SH-SY5Y (cell line): Measurements from ENCODE around the gene HSPA12B.

ENCODE experiments used
- GATA2 ChIP-seq: IDR thresholded peaks from 2 replicates; pipeline ENCODE4 v1.6.1; 2011; ENCODE audit warnings: mild to moderate bottlenecking, low read depth, low read length
- GATA3 ChIP-seq: IDR thresholded peaks from 2 replicates; pipeline ENCODE4 v1.6.1; 2011; ENCODE audit warnings: low read depth, mild to moderate bottlenecking, low read length, moderate library complexity

The HSPA12B gene

DNA sequence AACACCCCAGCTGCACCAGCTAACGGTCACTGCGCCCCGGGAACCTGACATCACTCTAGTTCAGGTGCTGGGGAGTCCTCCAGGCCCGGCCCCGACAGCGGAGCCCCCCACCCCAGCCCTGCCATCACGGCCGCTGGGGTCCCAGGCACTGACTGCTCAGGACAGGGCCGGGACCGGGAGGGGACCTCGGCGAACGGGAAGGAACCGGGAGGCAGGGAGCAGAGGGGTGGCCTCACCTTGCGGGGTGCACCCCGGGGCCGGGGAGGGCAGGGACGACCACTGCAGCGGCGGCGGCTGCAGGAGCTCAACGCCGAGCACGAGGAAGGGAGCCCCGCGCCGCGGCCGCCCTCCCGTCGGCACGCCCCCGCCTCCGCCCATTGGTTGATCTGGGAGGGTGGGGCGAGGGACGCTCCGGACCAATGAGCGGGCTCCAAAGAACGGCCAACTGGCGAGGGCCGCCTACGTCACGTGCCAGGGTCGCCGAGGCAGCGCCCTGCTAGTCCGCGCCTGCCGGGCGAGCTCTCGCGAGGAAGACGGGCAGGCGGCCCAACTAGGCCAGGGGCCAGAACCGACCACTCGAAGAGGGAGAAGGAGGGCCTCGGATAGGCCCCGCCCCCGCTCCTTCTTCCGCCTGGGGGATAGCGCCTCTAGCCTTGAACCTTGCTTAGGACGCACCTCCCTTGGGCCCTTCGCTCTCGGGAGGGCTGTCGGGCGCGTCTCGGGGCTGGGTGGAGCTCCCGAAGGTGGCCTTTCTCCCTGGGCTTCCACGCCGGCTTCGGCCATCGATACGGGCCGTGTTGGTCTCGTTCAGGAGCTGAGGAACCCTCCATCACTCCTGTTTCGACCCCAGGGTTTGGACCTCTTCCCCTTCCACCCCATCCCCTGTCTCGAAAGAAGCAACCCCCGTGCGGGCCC is 35.2 kb downstream of the HSPA12B start, which contains the start of gene ADISSP:
Gene ADISSP (minus strand): TSS at position 327 of the 915 bp plus-strand sequence. CDS start 7,653 bp downstream, outside the sequence.
- TF ChIP-seq GATA3 (no peak), GATA2 (no peak)

DNA sequence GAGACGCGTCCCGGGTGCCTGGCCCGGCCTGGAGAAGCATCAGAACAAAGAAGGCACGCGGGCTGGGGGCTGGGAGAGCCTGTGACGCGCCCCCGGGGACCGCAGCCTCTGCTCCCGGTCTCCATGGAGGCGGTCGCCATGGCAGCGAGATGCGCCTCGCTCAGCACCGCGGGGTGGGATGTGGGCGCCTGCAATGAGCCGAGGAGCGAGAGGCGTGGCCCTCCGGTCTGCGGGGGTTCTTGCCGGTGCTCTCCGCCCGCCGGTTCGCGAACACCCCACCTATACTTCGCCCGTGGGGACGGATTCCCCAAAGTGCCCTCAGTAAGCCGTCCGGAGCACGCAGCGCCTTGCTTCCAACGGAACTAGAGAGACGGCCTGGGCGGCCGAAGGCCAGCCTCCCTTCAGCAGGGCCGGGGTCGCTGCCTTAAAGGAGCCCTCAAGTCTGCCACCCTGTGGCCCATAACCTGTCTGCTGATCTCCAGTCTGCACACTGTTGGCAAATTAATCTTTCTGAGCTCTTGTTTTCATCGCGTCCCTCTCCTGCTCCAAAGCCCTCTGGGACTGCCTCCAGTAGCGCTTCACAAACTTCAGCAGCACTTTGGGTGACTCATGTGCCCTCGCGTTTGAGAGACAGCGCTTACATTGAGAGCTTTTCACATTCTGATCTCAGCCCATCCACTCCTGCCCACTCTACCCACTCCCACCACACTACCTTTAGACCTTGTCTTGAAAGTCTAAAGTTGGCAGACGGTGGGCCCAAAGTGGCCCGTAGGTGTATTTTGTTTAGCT is 36.1 kb downstream of the HSPA12B start:
- TF ChIP-seq GATA3 (no peak), GATA2 (no peak)

DNA sequence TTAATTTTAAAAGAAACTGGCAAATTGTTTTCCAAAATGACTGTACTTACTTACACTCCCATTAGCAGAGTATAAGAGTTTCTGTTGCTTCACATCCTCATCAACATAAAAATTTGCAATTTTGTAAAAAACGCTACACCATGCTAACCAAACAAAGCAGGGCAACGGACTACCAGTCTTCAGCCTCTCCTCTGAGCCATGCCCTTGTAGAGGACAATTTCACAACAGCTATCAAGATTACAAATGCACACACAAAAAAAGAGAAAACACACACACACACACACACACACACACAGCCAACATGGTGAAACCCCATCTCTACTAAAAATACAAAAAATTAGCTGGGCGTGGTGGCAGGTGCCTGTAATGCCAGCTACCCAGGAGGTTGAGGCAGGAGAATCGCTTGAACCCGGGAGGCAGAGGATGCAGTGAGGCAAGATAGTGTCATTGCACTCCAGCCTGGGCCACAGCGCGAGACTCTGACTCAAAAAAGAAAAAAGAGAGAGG is 39.1 kb downstream of the HSPA12B start:
- TF ChIP-seq GATA2 (no peak), GATA3 (no peak)

DNA sequence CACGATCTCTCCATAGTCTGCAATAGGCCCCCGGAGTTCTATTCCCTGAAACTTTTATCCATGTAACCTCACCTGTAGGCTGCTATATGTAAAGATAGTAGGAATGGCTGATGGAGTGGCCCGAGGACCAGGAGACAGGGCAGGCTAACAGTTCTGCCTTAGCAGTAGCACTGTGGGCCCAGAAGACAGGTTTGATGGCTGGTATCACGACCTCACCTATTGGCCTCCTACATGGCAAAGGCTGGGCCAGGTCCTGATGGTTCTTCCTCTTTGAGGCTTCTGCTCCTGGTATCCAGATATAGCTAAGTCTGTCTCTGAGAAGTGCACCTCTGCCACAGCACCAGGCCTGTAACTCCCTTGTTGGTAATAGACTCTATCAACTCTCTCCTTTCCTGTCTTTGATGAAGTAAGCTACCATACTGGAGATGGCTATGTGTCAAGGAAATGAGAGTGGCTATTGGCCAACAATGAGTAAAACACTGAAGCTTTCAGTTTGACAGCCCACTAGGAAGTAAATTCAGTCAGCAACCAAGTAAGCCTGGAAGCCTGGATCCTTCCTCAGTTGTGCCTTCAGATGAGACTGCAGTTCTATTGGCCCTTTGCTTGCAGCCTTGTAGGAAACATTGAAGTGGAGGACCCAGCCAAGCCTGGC is 43.1 kb downstream of the HSPA12B start:
- TF ChIP-seq GATA2 (no peak), GATA3 (no peak)

DNA sequence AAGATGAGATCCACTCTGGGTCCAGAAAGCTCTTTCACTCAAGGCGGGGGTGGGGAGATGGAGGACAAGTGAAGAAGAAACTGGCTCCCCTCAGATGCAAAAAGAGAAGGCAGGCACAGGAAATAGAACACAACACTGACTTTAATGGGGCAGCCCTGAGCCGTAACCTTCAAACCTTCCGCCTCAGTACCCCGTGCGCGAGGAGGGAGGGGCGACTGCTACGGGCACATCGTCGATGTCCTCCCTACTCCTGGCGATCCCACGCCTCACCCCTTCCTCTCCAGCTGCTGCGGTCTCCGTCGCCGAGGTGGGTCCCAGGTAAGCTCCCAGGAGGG is 44.9 kb downstream of the HSPA12B start:
- TF ChIP-seq GATA3 (no peak), GATA2 (no peak)

DNA sequence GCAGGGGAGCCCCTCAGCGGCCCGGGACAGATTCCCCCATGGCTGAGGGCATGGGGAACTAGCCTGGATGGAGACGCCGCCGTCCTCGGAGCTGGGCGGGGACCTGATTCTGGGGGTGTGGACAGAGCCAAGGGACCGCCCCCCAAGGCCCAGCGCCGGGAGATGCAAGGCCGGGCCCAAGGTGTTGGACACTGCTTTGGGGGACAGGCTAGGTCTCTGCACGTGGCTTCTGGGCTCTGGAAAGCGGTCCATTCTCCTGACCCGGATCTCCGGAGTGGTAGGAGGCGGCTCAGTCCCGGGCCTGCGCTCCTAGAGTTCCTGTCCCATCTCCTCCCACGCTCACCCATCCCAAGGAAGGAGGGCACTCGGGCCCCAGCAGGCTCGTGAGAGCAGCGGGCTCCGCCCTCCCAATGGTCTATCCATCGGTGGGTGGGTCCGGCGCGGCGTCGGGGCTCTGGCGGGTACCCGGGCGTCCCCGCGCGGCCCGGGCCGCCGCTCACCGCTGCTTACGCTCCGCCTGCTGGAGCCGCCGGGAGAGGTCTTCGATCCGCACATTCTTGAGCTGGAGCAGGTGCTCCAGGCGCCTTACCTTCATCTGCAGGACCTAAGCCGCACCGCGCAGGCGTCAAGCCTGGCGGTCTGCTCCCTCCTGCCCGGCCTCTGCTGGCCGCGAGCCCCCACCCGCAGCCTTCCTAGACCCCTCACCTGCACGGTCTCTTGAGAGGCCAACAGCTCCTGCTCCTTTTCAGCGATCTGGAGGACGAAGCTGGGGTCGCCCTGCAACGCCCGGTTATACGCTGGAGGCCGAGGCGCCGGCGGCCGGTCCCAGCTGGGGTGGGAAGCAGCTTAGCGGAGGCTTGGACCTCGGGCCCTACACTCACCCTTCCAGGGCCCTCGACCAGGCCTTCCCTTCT is 45.5 kb downstream of the HSPA12B start:
- TF ChIP-seq GATA3 (no peak), GATA2 (no peak)

DNA sequence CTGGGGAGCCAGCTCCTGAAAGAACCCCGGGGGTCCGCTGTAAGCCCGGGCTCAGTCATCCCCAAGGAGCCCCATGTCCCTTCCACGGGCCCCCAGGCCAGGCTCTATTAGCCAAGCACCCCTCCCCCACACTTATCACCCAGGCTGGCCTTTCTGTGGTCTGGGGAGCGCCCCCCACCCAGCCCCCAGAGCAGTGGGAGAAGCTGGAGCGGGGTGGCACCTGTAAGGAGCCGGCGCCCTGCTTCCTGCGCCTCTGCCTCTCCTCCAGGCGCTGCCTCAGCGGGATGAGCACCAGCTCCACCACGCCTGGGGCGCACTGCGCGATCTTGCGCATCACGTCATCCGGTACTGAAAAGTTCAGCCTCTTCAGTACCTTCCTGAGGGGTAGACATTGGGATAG is 46.5 kb downstream of the HSPA12B start:
- TF ChIP-seq GATA3 (no peak), GATA2 (no peak)

DNA sequence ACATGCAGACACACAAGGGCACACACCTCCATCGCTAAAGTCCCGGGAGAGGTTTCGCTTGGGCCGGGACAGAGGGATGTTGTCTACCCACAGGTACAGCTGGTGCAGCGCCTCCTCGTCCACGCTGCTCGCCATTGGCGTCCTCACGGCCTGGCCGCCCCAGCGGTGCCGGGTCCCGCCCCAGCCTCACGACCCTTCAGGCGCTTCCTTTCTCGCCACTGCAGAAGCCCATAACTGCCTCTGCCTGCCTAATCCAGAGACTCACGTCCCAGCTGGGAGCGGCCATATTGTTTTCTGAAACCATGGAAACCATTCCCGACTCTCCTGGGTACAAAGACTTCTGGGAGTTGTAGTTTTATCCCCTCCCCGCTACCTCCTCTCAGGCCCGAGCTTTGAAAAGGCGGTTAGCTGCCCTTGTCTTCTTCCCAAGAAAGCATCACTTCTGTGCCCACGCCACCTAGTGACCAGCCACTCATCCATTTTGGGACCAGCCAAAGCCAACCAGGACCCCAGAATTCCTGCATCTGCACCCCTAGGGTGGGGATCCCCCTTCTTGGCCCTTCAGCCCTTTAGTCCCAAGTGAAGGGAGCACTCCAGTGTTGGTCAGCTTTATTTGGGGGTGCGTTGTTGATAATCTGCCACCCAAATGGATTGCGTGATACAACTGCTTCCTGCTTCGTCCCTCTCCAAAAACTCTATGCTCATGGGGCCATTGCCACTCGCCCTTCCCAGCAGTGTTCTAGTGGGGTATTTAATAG is 48.8 kb downstream of the HSPA12B start, which contains the start of gene SPEF1:
Gene SPEF1 (minus strand): TSS at position 296 of the 758 bp plus-strand sequence. CDS start 161 bp downstream, at position 135.
- TF ChIP-seq GATA3, result no peak
- no peak for TF ChIP-seq GATA2

DNA sequence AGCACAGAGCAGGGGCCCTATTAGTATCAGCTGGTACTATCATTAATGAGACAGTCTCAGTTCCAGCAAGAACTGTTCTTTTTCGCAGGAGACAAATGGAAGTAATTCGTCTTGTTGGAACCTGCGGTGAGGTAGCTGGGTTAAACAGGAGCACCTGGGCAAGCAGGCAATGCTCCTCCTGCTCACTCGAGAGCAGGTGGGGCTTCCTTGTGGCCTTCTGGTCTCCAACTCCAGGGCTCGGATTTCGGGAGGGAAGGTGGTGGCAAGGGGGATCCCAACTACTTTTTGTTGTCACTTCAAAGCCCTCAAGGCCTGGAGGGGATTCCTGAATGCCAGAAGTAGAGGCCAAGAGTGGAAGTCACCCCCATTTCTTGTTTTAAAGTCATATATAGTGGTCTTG is 50.1 kb downstream of the HSPA12B start:
- no peak for TF ChIP-seq GATA2
- TF ChIP-seq GATA3, result no peak

DNA sequence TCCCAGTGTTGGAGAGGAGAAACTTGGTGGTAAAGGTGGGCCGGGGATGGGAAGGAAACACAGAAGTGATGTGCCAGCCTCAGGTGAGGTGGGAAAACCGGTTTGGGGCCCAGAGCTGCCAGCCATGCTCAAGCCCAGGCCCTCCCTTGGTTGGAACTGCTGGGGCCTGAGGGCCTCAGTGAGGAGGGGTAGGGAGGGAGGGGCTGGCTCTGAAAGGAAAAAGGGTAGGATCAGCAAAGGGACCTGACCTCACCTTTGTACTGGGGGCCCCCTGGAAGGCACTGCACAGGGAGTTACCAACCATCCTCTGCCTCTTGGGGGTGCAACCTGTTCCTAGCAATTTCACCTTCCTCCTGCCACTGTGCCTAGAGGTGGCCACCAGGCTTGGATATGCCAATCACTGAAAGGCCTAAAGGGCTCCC is 50.6 kb downstream of the HSPA12B start:
- TF ChIP-seq GATA3, result no peak
- no peak for TF ChIP-seq GATA2

DNA sequence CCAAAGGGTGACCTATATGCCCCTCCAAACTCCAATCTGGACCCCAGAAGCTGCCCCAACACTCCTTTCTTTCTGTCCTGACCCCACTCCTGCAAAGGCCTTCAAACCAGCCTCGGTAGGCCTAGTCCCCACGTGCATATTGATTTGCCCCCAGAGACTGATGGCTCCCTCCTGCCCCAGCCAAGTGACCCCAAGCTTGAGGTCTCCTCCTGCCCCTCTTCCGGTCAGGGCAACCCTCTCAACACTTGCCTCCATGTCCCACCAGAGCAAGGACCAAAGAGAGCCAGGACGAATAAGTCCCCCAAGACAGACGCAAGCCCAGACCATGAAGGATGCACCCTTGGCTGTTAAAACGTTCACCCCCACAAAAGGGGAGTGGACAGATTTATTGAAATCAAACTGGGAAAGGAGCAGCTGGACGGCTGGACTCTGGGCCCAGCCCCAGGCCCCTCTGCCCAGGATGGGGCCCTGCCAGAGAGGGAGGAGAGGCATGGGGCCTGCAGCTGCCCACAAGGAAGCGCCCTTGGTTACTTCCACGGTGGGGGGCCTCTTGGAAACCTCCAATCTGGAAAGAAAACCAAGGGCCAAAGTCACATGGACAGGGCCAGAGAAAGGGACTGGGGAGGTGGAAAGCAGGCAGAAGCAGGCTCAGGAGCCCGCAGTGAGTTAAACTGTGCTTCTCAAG is 51.2 kb downstream of the HSPA12B start:
- TF ChIP-seq GATA3 (no peak), GATA2 (no peak)

DNA sequence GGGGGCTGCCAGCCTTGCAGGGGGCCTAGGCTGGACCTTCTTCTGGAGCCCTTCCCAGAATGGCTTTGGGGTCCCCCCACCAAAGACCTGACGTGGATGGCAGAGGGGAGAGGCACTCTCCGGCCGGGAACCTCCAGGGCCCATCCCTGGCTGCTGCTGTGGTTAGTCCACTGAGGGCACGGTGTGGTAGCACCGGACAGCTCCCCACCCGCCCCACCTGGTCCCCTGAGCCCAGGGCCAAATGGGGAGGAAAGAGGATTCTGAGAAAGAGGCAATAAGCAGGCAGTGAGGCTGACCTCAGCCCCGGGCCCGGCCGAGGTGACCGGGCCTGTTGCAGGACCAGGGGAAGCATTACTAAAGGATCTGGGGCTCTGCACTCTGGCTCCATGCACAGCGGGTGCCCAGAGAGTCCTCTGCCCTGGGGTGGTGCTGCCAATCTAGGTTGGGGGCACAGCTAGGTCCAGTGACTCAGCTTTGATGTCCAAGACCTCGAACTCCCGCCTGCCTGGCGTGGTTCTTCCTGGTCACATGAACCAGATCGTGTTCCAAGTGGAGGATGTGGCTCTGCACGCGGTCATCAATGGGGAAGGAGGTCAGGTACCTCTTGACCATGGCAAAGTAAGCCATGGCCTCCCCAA is 51.9 kb downstream of the HSPA12B start:
- TF ChIP-seq GATA2 (no peak), GATA3 (no peak)
